UCSD-AML1 (cell line): ENCODE results near the gene SLC36A4.
"Not testable (repeated sequence)": the region's sequence is repeated elsewhere in the genome, so short reads cannot be mapped to it uniquely, and the experiment has no call there.

Experiments used
- DNase-seq: peaks from one replicate; lab custom pipeline; 2025; ENCODE audit not compliant: unreplicated experiment; lab: John Stamatoyannopoulos, UW

Gene SLC36A4

DNA sequence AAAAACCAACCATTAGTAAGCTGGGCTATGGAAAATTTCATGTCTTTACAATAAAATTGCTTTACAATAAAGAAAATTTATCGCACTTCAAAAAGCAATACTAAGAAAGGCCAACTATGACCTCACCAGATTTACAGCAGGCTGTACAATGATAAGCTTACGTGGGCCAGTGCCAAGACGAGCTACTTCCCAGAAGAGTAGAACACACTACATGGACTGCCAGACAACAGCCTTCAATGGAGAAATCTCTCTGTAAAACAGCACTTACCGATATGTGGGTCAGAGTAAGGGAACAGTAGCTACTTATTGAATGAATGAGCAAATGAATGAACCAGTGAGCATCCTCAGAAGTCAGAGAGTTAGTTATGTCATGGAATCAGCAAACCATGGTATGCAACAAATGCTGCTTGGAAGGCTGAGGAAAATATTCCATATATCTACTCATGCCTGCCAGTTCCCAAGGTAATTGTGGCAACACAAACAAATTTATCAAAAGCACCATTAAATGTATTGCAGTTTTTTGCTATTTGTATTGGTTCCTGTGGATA lies 74.4 kb downstream of the SLC36A4 start:
- no peak for DNase-seq

DNA sequence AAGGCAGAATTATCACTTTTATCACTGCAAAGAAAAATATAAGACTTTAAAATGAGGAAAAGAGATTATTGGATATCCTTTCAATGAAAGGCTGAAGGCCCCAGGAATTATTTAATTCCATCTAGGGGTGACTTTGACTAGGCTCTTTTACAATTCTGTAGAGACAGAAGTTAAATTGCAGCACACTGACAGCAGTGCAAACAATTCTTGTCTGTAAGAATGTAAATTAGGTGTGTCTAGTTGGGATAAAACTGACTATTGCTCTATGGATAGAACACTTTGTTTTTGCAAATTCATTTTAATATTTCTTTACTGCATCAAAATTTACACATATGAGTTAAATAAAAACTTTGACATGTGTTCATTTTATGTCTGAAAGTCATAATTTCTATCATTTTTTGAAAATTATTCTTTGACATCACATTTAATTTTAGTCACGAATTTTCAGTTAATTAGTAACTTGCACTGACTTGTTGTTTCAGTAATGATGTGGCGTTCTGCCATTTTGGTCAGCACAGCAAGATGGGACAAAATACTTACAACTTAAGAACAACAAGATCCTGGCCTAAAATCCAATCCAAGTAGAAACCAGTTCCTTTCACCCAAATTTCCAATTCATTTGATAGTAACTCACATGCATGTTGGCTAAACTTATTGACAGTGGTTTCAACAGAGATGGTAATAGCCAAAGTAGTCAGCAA lies 75.1 kb downstream of the SLC36A4 start:
- no peak for DNase-seq

DNA sequence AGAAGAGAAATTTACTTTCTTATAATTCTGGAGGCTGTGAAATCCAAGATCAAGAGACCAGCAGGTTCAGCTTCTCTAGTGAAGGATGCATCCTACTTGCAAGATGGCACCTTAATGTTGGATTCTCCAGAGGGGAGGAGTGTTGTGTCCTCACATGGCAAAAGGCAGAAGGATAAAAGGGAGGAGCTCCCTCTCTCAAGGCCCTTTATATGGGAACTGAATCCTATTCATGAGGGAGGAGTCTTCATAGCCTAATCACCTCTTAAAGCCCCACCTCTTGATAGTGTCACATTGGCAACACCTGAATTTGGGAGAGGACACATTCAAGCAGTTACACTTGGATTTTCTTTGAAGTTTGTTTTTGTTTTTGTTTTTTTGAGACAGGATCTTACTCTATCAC lies 79.5 kb downstream of the SLC36A4 start:
- no peak for DNase-seq

DNA sequence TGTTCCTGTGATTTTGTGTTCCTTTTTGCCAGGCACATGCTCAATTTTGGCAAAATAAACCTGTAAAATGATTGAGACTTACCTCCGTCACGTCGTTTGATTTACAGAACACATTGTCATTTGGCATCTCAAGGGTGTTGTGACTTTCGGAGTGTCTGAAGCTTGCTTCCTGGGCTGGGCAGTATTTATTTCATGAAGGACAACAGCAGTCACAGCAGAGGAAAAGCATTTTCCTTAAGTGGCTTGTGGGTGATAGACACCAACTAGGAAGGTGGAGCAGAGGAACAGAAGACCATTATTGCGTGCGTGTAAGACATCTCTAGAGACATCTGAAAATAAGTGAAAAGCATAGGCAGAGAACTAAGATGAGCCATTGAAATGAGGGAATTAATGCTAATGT lies 80.2 kb downstream of the SLC36A4 start:
- DNase-seq: no peak

GRCh38 chr11:93116641-93117441 lies 81.0 kb downstream of the SLC36A4 start:
- DNase-seq: no peak

DNA sequence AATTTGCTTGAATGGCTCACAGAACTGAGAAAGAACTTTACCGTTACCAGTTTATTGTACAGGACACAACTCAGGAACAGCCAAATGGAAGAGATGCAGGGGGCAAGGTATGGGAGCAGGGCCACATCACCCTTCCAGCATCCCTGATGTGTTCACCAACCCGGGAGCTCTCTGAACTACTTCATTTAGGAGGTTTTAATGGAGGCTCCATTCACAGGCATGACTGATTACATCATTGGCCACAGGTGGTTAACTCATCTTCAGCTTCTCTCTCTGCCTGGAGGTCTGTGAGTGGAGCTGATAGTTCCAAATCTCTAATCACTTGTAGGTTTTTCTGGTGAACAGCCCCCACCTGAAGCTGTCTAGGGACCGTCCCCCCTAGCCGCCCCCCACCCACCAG lies 83.5 kb downstream of the SLC36A4 start:
- DNase-seq: no peak

DNA sequence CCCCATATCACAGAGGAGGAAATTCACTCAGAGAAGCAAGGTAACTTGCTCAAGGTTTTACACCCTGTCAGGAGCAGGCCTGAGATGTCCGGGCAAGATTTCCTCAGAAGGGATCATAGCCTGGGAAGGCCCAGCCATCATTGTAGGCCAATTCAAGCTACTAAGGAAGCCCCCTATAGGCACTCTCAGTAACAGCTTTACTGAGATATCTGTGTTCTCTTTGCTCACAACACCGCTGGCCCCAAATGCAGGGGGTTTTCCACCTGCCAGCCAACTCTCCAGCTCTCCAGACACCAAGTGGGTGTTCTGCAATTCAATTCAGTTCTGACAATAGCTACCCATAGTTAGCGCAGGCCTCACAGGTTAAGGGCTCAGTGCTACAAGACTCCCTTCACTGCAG lies 84.0 kb downstream of the SLC36A4 start:
- DNase-seq: no peak

GRCh38 chr11:93111147-93111546 lies 86.6 kb downstream of the SLC36A4 start:
- DNase-seq: not testable (repeated sequence)

DNA sequence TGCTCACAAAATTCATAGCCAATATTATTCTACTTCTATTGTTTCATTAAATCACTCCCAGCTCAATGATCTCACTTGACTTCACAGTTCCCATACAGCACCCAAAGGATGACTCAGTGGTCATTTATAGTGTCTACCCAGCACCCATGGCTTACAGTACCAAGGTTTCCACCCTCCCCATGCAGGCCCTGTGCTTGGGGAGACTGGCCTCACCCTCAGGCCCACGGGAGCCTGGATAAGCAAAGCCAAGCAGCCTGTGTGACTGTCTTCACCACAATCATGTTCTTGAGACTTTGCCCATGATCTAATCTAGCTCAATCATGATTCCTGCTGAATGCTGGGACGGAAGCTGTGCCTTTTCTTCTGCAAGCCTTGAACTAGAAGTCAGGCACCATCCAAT lies 97.6 kb downstream of the SLC36A4 start:
- no peak for DNase-seq

GRCh38 chr11:93099806-93100205 lies 98.0 kb downstream of the SLC36A4 start:
- no peak for DNase-seq
